CD4-positive, alpha-beta T cell treated with Interleukin-17A for 1 hour (primary cell): ENCODE measurements around the gene KCNN3.

ENCODE experiments used
- DNase-seq: peaks from one replicate; pipeline ENCODE4 v3.0.0-alpha.2; 2020

Gene KCNN3

GRCh38 chr1:154878371-154879037 lies 8.4 kb upstream of the KCNN3 start:
- peak; percentile 74 for DNase-seq

- DNase-seq: no peak
Measured at GRCh38 chr1:154877370-154877974, 7.4 kb upstream of the KCNN3 start.

DNA sequence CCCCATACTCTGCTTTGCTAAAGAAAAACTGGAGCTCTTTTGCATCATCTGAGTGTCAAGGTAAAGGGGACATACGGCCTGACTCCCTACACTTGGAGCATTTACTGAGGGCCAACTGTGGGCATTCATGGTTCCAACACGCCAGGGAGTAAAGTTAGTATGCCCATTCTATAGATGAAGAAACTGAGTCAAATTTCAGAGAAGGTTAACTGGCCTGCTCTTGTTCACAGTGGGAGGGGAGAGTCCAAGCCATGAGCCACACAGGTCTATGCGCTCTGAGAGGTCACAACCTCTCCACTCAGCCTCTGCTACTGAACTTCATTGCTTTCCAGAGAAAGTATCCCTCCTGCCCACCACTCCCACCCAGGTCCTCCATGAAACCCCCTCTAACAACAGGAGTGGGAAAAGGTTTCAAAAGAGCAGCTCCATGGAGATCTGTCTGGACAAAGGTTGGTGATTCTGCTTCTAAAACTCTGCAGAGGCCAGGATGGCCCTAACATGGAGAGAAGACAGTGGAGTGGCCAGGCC lies 6.8 kb upstream of the KCNN3 start:
- no peak for DNase-seq

DNA sequence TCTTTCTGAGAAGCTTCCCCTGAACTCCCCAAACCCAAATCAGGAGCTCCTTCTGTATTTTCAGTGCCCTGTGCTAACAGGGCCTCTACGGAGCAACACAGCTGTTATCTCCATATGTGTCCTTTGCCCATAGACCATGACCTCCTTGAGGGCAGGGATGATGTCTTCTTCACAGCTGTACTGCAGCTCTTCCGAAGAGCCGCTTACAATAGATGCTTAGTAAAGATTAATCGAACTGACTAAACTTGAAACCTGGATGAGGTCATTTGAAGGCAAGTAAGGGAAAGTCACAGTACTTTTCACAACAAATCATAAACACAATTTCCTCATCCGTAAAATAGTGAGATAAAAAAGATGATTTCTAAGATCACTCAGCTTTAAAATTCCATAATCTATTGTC lies 4.4 kb upstream of the KCNN3 start:
- DNase-seq: no peak

GRCh38 chr1:154873321-154873950 lies 3.4 kb upstream of the KCNN3 start:
- no peak for DNase-seq

DNA sequence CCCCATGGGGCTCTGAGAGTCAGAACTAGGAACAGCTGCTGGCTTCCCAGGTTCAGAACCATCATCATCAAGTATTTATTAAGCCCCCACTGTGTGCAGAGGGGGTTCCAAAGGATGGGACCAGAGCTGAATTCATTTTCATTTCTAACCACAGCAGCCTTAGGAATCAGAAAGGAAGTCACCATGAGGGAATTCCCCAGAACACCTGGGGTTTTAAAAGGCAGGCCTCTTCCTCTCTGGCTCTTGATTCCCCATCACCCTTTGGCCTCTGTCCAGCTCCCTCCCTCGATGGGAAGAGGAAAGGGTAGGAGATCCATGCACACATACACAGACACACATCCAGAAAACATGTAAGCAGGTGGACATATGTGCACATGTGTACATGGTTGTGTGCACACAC lies 1.3 kb upstream of the KCNN3 start:
- DNase-seq: no peak

GRCh38 chr1:154870734-154871133 lies 653 bp upstream of the KCNN3 start:
- no peak for DNase-seq

DNA sequence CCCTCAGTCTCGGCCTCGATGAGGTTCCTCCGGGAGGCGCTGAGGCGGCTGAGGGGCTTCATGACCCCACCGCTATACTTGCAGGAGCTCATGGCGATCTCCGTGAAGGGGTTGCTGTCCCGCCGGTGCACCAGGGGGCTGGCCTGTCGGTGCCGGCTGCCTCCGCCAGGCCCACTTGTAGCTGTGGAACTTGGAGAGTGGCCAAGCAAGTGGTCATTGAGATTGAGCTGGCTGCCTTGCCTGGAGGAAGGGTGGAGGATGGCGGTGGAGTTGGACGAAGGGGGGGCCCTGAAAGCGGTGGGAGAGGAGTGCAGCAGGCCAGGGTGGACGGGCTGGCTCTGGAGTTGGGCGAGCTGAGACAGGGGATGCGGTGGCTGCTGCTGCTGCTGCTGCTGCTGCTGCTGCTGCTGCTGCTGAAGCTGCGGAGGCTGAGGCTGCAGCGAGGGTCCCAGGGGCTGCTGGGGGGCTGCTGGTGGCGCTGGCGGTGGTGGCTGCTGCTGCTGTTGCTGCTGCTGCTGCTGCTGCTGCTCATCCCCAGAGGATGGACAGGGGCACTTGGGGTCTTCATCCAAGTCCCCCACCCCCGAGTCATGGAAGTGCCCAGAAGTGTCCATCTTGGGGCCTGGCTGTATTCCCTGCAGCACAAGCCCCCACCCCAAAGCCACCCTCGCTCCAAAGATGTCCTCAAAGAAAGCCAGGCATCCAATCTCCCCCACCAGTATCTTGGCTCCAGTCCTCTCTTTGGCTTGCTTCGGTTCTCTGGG lies 548 bp downstream of the KCNN3 start:
- no peak for DNase-seq

- DNase-seq: no peak
Measured at GRCh38 chr1:154867841-154868605, 2.1 kb downstream of the KCNN3 start.

DNA sequence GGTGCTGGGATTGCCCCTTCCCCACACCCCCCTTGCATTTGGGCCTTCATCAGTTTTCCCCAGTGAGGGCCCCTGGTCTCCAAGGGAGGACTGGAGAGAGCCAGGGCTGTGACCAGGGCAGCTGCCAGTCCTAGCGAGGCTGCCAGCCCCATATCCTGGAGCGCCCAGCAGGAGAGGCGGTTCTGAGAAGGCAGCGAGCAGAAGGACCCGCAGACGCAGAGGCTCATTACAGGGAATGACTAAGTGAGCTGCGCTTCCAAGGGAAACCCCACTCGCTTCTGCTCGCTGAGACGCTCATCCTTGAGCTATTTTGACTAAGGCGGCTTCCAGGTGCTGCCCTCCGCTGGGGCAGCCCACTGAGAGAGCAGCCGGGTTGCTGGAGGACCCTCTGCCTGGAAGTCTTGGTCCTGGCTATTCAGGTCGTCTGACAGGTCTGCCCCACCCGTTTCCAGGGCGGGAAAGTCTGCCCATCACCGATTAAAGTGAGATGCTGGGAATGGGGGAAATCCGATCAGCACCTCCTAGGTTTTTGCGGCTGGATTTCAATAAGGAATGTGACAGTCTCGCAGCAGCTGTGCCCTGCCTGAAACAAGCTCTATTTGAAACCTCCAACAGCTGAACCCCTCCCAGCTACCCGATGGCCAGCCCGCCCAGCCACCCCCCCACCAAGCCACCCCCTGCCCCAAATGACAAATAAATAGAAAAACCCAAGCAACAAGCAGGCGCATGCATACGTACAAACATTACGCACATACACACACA lies 2.8 kb downstream of the KCNN3 start:
- no peak for DNase-seq

GRCh38 chr1:154866257-154867063 lies 3.6 kb downstream of the KCNN3 start:
- DNase-seq: no peak

- DNase-seq: no peak
Measured at GRCh38 chr1:154865442-154866256, 4.4 kb downstream of the KCNN3 start.

DNA sequence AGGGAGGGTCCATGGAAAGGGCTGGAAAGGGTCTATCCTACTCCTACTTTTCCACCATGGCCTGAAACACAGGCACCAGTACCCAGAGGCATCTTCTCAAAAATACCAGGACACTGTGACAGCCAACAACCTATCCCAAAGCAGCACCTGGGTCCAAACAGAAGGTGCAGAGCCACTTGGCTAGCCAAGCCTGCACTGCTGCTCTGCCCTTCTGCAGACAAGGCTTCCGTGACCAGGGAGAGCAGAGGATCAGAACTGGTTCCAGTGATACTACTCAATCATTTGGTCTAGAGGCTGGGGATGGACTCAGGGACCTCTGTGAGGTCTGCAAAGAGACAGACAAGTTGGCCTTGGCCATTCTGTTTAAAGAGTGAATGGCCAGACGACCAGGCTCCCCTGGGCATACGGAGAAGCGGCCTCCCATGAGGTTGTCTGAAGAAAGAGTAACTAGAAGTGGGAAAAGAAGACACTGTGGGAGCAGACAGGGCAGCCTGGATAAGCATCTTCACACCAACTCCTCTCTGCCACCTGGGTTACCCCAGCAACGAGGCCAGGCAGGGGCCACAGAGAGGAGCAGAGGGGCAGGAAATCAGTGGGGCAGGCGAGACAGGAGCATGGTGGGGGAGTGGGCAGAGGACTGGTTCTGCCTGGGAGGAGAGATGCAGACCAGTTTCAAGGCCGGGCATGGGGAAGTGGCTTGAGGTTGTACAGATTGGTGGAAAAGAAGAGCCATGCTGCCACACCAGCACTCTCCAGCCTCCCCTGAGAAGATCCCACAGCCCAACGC lies 5.7 kb downstream of the KCNN3 start:
- DNase-seq: no peak

DNA sequence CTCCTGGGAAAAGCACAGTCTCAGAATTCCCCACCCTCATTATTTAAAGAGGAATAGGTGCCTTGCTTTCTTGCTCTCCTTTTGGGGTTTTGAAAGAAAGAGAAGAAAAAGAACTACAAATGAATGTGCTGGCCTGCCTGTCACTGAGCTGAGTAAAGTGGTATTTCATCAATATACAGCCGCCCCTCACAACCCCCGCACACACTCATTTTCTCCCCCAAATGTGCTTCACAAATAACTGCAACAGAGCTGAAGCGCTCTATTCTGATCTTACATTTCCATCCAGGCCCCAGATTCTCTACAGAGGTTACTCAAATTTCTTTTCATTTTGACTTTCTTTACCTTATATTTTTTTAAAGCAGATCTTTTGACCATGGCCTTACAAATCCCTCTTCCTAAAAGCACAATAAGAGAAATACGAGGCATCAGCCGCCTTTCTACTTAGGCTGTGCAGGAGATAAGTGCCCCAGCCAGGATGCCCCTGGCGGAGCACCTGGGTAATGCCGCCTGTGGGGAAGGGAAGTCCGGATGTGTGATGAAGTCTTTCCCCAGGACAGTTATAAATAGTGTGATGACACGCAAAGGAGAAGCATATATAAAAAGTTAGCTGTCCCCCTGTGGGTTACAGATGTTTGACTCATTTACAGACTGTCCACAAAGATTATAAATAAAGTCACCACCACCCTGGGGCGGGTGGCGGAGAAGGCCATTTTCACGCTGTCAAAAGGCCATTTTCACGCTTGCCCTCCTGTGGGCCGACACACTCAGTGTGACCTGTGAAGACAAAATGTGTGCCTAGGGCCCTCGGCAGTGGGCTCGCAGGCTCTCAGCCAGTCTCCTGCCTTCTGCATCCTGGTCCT lies 6.5 kb downstream of the KCNN3 start:
- peak; percentile 37 for DNase-seq

- DNase-seq: no peak
Measured at GRCh38 chr1:154862907-154863306, 7.2 kb downstream of the KCNN3 start.

- DNase-seq: no peak
Measured at GRCh38 chr1:154861607-154862094, 8.4 kb downstream of the KCNN3 start.

DNA sequence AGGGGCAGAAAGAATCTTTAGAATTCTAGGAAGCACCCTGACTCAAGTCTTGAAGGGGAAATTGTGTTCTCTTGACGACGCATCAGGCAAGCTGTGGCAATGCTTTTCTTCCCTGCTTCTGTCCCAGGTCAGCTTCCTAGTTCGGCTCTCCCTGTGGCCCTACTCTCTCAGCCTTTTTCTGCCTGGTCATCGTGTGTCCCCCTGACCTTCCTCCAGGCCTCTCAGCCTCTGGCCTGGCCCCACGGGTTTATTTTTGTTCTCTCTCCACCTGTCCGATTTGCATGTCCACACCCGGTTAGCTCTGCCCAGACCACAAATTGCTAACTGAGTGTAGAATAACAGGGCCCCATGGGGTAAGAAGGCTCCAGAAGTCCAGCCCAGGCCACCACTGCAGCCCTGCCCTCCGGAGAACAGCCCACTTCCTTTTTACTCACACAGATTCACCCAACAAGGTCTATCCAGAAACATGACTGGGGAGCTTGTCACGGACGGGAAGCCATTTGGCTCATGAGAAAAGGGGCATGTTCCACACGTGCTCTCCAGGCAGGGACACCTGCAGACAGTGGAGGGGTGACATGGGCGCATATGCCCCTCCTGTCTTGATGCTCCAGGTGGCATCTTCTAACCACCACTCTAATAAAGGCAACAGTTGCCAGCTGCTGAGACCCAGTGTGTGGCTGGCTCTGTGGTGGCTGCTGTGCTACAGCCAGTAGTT lies 9.8 kb downstream of the KCNN3 start:
- DNase-seq: no peak
